Measurements from ENCODE around the gene SLC24A5.

The SLC24A5 gene

DNA sequence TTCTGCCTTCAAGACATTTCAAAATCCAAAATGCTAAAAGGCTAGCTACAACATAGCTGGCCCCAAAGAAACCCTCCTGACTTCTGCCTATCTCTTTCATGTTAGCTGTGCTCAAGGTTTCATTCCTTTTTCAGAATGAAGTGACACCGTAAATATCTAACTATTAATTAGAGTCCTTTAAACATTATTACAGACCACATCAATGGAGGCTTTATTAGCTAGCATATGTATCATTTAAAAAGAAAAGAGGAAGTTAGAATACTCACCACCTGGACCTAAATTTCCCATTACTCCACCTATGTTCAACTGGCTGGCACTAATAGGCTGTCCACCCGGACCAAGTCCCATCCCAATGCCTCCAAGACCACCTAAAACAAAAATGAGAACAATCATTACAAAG, 32.7 kb downstream of the SLC24A5 start:
- no peak overlapping the region for H3K4me3 ChIP-seq (ENCODE audit: low read depth, low read length)
- TF ChIP-seq, protein P1, sequence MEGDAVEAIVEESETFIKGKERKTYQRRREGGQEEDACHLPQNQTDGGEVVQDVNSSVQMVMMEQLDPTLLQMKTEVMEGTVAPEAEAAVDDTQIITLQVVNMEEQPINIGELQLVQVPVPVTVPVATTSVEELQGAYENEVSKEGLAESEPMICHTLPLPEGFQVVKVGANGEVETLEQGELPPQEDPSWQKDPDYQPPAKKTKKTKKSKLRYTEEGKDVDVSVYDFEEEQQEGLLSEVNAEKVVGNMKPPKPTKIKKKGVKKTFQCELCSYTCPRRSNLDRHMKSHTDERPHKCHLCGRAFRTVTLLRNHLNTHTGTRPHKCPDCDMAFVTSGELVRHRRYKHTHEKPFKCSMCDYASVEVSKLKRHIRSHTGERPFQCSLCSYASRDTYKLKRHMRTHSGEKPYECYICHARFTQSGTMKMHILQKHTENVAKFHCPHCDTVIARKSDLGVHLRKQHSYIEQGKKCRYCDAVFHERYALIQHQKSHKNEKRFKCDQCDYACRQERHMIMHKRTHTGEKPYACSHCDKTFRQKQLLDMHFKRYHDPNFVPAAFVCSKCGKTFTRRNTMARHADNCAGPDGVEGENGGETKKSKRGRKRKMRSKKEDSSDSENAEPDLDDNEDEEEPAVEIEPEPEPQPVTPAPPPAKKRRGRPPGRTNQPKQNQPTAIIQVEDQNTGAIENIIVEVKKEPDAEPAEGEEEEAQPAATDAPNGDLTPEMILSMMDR (IDR thresholded peaks at IDR 0.05; ENCODE audit: borderline replicate concordance, insufficient read depth, low read depth, low read length), result no peak

DNA sequence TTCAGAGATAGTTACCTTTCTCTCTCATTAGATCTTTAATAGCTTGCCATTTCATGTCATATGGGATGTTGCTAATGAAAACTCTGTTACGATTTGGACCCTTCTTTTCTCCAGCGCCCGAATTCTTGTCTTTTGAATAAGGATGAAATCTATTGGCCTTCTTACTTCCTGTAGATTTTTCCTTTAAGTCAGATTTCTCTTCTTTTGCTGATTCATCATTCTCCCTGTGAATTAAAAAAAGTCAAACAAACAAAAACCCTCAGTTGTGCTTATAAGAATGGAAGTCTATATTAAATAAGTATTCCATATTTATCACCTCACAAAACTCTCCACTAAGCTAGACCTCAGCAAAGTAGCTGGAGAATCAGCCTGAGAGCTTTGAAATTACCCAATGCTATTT, 47.8 kb downstream of the SLC24A5 start:
- TF ChIP-seq, protein P1 (IDR thresholded peaks at IDR 0.05; ENCODE audit: borderline replicate concordance, insufficient read depth, low read depth, low read length), result no peak
- no peak overlapping the region for H3K4me3 ChIP-seq (ENCODE audit: low read depth, low read length)

DNA sequence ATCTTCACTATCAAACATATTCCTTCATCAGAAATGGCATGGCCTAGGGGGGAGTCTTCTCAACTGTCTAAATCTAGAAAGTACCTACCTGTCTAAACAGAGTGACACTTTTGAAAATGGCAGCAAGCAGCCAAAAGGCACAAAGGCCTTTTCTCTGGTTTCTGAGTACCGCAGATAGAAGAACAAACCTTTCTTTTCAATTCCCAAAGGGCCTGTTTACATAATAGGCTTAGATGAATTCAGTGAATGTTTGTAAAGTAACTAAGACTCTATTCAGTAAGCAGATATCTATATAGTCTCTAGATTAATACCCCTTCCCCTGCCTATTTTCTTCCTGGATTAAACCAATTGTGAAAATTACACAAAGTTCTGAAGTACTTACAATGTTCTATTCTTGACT, 50.2 kb downstream of the SLC24A5 start:
- H3K4me3 ChIP-seq (ENCODE audit: low read depth, low read length), result no peak overlapping the region
- TF ChIP-seq, protein P1 (IDR thresholded peaks at IDR 0.05; ENCODE audit: borderline replicate concordance, insufficient read depth, low read depth, low read length), result no peak

DNA sequence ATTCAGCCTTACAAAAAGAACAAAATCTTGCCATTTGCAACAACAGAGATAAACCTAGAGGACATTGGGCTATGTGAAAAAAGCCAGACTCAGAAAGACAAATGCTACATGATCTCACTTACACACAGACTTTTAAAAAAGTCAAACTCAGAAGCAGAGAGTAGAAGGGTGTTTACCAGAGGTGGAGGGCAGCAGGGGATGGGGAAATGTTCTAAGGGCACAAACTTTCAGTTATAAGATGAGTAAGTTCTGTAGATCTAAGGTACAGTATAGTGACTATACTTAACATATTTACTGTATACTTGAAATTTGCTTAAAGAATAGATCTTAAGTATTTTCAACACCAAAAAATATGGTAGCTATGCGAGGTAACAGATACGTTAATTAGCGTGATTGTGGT, 54.3 kb downstream of the SLC24A5 start:
- TF ChIP-seq, protein P1 (IDR thresholded peaks at IDR 0.05; ENCODE audit: borderline replicate concordance, insufficient read depth, low read depth, low read length), result no peak
- no peak overlapping the region for H3K4me3 ChIP-seq (ENCODE audit: low read depth, low read length)

DNA sequence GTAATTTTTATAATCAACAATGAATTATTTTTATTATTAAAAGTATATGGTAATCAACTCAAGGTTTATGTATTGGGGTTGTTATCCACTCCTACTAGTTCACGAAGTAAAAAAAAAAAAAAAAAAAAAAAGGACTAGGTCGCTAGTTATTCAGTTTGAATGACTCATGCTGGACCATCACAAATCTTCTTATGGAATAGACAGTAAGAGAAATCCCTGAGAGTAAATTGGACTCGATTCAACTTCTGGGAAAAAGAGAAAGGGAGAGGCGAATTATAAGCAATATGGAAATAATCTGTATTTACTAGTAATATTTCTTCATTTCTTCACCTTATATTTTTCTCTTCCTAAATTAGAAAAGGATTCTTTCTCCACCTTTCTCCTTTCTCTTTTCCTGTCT, 55.3 kb downstream of the SLC24A5 start:
- H3K4me3 ChIP-seq (ENCODE audit: low read depth, low read length), result no peak overlapping the region
- TF ChIP-seq, protein P1 (IDR thresholded peaks at IDR 0.05; ENCODE audit: borderline replicate concordance, insufficient read depth, low read depth, low read length), result no peak

DNA sequence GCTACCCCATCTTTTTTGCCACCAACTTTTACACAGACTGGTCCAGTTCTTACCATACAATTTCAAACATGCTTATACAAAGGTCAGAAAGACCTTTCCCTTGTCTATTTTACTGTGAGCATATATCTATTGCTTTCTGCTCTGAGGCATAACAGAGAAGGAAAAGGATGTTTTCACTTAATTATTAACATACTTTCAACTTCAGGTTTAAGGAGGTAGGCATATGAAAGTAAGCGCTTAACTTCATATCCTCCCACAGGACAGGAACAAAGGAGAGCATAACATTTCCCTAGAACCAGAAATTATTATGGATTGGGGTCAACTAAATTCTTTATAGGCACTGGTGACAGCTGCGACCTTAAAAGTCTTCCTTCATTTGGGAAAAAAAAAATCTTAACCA, 56.2 kb downstream of the SLC24A5 start:
- TF ChIP-seq, protein P1 (IDR thresholded peaks at IDR 0.05; ENCODE audit: borderline replicate concordance, insufficient read depth, low read depth, low read length), result no peak
- H3K4me3 ChIP-seq (ENCODE audit: low read depth, low read length), result peak overlapping the region; percentile 87

DNA sequence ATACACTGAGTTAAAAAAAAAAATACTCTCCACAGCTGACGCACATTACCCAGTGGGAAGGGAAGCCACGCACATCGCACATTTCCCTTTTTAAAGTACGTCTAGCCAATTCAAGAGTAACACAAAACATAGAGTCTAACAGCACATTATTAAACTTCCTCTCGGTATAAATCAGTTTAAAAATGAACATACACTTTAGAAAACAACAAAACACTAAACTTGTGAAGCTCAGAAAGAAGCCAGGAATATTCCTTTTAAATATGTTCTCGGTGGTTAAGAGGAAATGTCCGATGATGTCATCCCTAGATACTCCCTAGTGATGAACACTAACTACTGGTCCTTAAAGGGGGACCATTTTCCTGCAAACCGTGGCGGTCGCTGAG, 56.6 kb downstream of the SLC24A5 start:
- H3K4me3 ChIP-seq (ENCODE audit: low read depth, low read length), result peak overlapping the region; percentile 87
- TF ChIP-seq, protein P1 (IDR thresholded peaks at IDR 0.05; ENCODE audit: borderline replicate concordance, insufficient read depth, low read depth, low read length), result no peak

All from GM12875 (cell line).